Measurements from ENCODE around the gene APPBP2.

- TF ChIP-seq, protein P1, sequence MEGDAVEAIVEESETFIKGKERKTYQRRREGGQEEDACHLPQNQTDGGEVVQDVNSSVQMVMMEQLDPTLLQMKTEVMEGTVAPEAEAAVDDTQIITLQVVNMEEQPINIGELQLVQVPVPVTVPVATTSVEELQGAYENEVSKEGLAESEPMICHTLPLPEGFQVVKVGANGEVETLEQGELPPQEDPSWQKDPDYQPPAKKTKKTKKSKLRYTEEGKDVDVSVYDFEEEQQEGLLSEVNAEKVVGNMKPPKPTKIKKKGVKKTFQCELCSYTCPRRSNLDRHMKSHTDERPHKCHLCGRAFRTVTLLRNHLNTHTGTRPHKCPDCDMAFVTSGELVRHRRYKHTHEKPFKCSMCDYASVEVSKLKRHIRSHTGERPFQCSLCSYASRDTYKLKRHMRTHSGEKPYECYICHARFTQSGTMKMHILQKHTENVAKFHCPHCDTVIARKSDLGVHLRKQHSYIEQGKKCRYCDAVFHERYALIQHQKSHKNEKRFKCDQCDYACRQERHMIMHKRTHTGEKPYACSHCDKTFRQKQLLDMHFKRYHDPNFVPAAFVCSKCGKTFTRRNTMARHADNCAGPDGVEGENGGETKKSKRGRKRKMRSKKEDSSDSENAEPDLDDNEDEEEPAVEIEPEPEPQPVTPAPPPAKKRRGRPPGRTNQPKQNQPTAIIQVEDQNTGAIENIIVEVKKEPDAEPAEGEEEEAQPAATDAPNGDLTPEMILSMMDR (IDR thresholded peaks at IDR 0.05): no peak
- no peak for TF ChIP-seq POLR2A (IDR thresholded peaks at IDR 0.05)
These were observed 34.2 kb upstream of the APPBP2 start for GRCh38 chr17:60559995-60560859.
